Measurements from ENCODE around the gene LYPD4. TPM values are rescaled to one million over a fixed set of nuclear protein-coding genes. Genes with fewer than 3 reads are reported as not detected.

The LYPD4 gene
- total and polyA plus RNA-seq, 2 experiments from 2014 or later = not detected

DNA sequence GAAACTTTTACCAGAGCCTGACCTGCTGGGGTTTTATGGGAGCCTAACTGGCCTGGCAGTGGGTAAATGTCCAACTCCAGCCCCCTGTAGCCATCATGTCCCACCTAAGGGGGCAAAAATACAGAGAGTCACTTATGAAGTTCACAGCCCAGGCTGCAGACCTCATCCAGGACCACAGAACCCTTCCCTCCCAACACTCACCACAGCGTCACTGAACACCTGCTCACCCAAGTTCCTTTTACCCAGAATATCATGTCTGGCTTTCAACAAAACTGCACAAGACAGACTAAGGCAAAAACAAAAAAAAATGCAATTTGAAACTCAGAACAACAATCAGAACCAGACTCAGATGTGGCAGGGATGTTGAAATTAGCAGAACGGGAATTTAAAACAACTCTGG, 41.7 kb downstream of the LYPD4 start:
- no peak overlapping the region for H3K27ac ChIP-seq
- no peak for DNase-seq (ENCODE audit: low read depth in 1 of 2, low spot score in 1 of 2)

DNA sequence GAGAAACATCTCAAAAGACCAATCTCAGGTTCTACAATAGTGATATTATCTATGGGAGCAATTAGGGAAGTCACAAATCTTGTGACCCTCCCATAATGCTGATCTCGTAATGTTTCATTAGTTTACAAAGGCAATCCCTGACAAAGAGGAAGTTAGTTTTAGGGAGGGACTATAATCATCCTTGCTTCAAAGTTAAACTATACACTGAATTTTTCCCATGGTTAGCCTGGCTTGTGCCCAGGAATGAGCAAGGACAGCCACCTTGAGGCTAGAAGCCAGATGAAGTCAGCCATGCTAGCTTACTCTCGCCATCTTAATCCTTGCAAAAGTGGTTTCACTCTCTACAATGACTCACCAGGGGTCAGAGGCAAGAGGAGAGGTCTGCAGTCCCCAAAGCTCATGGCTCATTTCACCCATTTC, 42.7 kb downstream of the LYPD4 start:
- Histone ChIP-seq H3K27ac (no peak overlapping the region), H3K4me3 (no peak overlapping the region), H3K4me1 (ENCODE audit: low read depth) (no peaks in the 10 kb centered on the region), H3K36me3 (no peaks in the 10 kb centered on the region), H3K9me3 (ENCODE audit: low read depth) (no peaks in the 10 kb centered on the region), H3K27me3 (no peaks in the 10 kb centered on the region)
- TF ChIP-seq, protein P1, sequence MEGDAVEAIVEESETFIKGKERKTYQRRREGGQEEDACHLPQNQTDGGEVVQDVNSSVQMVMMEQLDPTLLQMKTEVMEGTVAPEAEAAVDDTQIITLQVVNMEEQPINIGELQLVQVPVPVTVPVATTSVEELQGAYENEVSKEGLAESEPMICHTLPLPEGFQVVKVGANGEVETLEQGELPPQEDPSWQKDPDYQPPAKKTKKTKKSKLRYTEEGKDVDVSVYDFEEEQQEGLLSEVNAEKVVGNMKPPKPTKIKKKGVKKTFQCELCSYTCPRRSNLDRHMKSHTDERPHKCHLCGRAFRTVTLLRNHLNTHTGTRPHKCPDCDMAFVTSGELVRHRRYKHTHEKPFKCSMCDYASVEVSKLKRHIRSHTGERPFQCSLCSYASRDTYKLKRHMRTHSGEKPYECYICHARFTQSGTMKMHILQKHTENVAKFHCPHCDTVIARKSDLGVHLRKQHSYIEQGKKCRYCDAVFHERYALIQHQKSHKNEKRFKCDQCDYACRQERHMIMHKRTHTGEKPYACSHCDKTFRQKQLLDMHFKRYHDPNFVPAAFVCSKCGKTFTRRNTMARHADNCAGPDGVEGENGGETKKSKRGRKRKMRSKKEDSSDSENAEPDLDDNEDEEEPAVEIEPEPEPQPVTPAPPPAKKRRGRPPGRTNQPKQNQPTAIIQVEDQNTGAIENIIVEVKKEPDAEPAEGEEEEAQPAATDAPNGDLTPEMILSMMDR (IDR thresholded peaks at IDR 0.05; ENCODE audit: low read depth, low read length) = no peak
- DNase-seq (ENCODE audit: low read depth in 1 of 2, low spot score in 1 of 2) = no peak

More for the DNA sequence above, 41.7 kb downstream of the LYPD4 start:
- H3K27me3 ChIP-seq = no peaks in the 10 kb centered on the region
- TF ChIP-seq, protein P1 (IDR thresholded peaks at IDR 0.05; ENCODE audit: low read depth, low read length) = no peak
- no peak overlapping the region for H3K4me3 ChIP-seq
- no peaks in the 10 kb centered on the region for H3K4me1 ChIP-seq (ENCODE audit: low read depth)
- no peaks in the 10 kb centered on the region for H3K9me3 ChIP-seq (ENCODE audit: low read depth)
- H3K36me3 ChIP-seq = no peaks in the 10 kb centered on the region

DNA sequence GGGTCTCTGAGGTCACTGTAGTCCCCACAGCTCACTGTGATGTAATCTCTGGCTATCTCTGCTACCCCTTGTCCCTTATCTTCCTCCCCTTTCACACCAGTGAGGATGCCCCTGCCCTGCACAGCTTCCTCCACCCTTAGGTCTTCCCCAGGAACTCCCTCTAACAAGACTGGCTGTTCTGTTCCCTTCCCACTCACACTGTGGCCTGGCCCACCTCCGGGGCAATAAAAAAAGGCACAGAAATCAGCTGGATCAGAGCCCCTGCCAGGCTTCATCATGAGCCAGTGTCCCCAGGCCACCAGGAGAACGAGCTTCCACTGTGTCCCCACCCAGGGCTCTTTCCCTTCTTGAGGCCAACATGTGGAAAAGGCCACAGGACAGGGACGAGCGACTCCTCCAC, 43.5 kb downstream of the LYPD4 start:
- H3K27me3 ChIP-seq = no peaks in the 10 kb centered on the region
- no peak overlapping the region for H3K4me3 ChIP-seq
- H3K4me1 ChIP-seq (ENCODE audit: low read depth) = no peaks in the 10 kb centered on the region
- no peaks in the 10 kb centered on the region for H3K36me3 ChIP-seq
- DNase-seq (ENCODE audit: low read depth in 1 of 2, low spot score in 1 of 2) = no peak
- no peaks in the 10 kb centered on the region for H3K9me3 ChIP-seq (ENCODE audit: low read depth)
- no peak overlapping the region for H3K27ac ChIP-seq
- TF ChIP-seq, protein P1 (IDR thresholded peaks at IDR 0.05; ENCODE audit: low read depth, low read length) = no peak

DNA sequence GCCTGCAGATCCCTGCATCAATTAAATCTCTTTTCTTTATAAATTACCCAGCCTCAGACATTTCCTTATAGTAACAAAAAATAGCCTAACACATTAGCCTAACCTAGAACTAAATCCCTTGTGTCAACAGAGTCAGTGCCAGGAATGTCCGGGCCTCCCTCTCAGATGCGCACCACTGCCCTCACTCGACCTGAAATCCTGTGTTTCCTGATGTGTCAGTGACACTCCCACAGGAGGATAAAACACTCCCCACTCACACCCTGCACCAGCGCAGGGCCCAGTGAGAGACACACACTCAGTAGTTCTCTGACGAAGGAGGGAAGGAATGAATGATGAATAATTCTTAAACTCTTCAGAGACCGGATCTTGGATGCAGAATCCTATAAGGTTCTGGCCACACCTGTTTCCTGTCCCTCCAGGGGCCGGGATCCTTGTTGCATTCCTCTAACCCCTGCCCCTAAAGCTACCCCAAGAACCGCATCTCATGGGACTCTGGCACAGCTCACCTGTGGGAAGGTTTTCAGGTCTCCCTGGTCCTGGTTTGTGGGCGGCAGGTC, 45.0 kb downstream of the LYPD4 start:
- Histone ChIP-seq H3K4me3 (no peak overlapping the region), H3K36me3 (no peaks in the 10 kb centered on the region), H3K27ac (no peak overlapping the region), H3K9me3 (ENCODE audit: low read depth) (no peaks in the 10 kb centered on the region), H3K27me3 (no peaks in the 10 kb centered on the region), H3K4me1 (ENCODE audit: low read depth) (no peaks in the 10 kb centered on the region)
- no peak for DNase-seq (ENCODE audit: low read depth in 1 of 2, low spot score in 1 of 2)
- TF ChIP-seq, protein P1 (IDR thresholded peaks at IDR 0.05; ENCODE audit: low read depth, low read length) = no peak

DNA sequence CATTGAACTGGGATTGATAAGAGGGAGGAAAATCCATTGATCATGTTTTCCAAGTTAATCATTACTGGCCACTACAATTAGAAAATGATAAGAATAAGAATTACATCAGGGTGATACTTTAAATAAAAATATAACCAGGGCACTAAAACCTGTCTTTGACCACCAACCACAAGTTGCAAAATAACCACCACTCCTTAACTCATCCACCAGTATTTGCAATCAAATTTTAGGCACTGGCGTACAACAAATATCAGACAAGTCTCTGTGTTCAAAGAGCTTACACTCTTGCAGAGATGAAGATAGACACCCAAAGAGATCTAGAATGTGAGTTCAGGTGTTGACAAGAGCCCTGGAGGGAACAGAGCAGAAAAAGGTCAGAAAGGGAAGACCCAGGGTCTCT, 47.6 kb downstream of the LYPD4 start:
- Histone ChIP-seq H3K4me1 (ENCODE audit: low read depth) (no peaks in the 10 kb centered on the region), H3K27me3 (no peaks in the 10 kb centered on the region), H3K4me3 (no peak overlapping the region), H3K9me3 (ENCODE audit: low read depth) (no peaks in the 10 kb centered on the region), H3K36me3 (no peaks in the 10 kb centered on the region), H3K27ac (no peak overlapping the region)
- no peak for DNase-seq (ENCODE audit: low read depth in 1 of 2, low spot score in 1 of 2)
- TF ChIP-seq, protein P1 (IDR thresholded peaks at IDR 0.05; ENCODE audit: low read depth, low read length) = no peak

All from cardiac muscle cell (in vitro differentiated cells and primary cell).